Measurements from ENCODE around the gene SLC8A1.

SLC8A1 gene

DNA sequence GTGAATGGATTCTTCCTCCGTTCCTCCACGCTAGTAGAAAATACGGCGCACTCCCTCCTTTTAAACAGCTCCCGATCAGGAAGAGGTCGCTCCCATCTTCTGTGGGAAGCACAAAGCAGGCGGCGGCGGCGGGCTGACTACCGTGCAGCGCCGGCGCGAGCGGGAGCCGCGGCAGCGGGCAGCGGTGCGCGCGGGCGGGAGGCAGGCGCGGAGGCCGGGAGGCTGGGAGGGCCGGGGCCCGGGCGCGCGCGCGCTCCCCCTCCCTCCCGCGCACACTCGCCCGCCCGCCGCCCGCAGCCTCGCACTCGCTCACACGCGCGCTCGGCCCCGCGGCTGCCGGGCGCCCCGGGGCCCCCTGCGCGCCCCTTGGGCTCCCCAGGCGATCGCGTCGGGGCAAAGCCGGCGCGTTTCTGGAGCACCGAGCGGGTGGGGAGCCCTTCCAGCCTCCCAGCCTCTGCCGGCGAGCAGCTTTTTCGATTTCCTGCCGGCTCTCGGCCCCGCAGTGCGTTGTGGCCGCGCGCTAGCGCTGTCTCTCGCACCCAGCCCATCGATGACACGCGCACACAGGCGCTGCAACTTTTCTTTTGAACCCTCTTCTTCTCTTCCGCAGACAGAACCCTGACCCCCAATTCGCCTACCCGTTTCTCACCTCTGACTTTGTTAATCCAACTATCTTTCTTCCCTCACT lies at the start of gene SLC8A1:
SLC8A1 (minus strand) TSS at position 173 of the 688 bp plus-strand sequence.
- peak; percentile 35 for ATAC-seq
- TF ChIP-seq CSDC2 (CRISPR knock-in tag; IDR thresholded peaks at IDR 0.05) (no peak; the same call in 1 of the 2 replicates), ISL1 (CRISPR knock-in tag; IDR thresholded peaks at IDR 0.05) (no peak), ZNF8 (CRISPR knock-in tag; IDR thresholded peaks at IDR 0.05) (no peak), SNAI2 (CRISPR knock-in tag; IDR thresholded peaks at IDR 0.05) (no peak), OSR1 (CRISPR knock-in tag; IDR thresholded peaks at IDR 0.05) (no peak)
- TF ChIP-seq, protein P1, sequence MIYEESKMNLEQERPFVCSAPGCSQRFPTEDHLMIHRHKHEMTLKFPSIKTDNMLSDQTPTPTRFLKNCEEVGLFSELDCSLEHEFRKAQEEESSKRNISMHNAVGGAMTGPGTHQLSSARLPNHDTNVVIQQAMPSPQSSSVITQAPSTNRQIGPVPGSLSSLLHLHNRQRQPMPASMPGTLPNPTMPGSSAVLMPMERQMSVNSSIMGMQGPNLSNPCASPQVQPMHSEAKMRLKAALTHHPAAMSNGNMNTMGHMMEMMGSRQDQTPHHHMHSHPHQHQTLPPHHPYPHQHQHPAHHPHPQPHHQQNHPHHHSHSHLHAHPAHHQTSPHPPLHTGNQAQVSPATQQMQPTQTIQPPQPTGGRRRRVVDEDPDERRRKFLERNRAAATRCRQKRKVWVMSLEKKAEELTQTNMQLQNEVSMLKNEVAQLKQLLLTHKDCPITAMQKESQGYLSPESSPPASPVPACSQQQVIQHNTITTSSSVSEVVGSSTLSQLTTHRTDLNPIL (CRISPR knock-in tag; IDR thresholded peaks at IDR 0.05; ENCODE audit: low read depth): no peak

DNA sequence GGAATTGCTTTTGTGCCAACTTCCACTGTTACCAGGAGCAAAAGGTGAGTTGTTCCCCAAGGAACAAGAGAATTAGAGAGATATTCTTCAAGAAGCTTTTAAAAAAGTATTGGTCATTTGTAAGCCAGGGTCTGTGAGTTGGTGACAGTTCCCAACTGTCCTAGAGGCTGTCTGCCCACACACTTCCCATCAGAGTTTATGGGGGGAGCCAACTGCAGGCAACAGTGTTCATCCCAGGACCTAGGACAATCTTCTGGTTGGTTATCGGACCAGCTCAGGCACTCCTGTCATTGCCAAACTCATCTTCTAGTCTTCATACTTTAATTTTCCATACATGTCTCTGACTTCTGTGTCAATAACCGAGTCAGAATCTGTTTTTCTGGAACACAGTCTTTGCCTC lies 47.5 kb upstream of the SLC8A1 start:
- TF ChIP-seq ZFP30 (CRISPR knock-in tag; IDR thresholded peaks at IDR 0.05) (no peak), ZC3H10 (CRISPR knock-in tag; IDR thresholded peaks at IDR 0.05) (no peak), ESRRG (CRISPR knock-in tag; IDR thresholded peaks at IDR 0.05) (no peak), OSR1 (CRISPR knock-in tag; IDR thresholded peaks at IDR 0.05) (no peak)
- TF ChIP-seq, protein P2, sequence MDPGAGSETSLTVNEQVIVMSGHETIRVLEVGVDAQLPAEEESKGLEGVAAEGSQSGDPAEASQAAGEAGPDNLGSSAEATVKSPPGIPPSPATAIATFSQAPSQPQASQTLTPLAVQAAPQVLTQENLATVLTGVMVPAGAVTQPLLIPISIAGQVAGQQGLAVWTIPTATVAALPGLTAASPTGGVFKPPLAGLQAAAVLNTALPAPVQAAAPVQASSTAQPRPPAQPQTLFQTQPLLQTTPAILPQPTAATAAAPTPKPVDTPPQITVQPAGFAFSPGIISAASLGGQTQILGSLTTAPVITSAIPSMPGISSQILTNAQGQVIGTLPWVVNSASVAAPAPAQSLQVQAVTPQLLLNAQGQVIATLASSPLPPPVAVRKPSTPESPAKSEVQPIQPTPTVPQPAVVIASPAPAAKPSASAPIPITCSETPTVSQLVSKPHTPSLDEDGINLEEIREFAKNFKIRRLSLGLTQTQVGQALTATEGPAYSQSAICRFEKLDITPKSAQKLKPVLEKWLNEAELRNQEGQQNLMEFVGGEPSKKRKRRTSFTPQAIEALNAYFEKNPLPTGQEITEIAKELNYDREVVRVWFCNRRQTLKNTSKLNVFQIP (CRISPR knock-in tag; IDR thresholded peaks at IDR 0.05; ENCODE audit: borderline replicate concordance, low read depth): no peak
- no peak for ATAC-seq

DNA sequence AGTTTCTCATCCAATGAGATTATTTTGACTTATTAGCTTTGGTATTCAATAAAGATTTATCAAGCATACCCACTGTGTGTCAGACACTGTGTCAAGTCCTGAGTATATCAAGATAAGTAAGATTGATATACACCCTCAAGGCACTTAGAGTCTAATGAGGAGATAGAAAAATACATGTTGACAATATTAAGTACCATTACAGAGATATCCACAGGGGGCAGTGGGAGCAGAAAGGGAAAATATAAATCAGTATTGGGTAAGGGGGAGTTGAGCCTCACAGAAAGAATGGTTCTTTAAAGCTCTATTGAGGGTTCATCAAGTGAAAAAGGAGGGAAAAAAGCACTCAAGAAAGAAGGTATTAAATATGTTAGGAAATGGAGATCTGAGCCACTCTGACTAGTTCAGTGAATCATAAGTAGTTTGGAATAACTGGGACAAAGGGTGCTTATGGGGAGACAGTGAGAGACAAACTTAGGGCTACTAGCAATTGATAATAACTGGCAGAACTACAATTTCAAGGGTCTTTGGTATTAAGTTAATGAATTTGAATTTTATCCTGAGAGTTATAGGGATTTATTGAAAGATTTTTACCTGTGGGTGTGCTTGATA lies 45.5 kb upstream of the SLC8A1 start:
- ATAC-seq: no peak
- TF ChIP-seq RARB (CRISPR knock-in tag; IDR thresholded peaks at IDR 0.05) (no peak), SNAI2 (CRISPR knock-in tag; IDR thresholded peaks at IDR 0.05) (no peak), GLIS3 (CRISPR knock-in tag; IDR thresholded peaks at IDR 0.05) (no peak), ZNF70 (CRISPR knock-in tag; IDR thresholded peaks at IDR 0.05) (no peak), TOX (CRISPR knock-in tag; IDR thresholded peaks at IDR 0.05; ENCODE audit: borderline replicate concordance) (no peak), ISL1 (CRISPR knock-in tag; IDR thresholded peaks at IDR 0.05) (no peak), ZFP3 (CRISPR knock-in tag; IDR thresholded peaks at IDR 0.05) (no peak), OSR1 (CRISPR knock-in tag; IDR thresholded peaks at IDR 0.05) (no peak), ZNF8 (CRISPR knock-in tag; IDR thresholded peaks at IDR 0.05) (no peak), TCF4 (CRISPR knock-in tag; IDR thresholded peaks at IDR 0.05; ENCODE audit: borderline replicate concordance) (no peak), ZNF565 (CRISPR knock-in tag; conservative IDR thresholded peaks at IDR 0.05; ENCODE audit: low read depth) (no peak), ZFP30 (CRISPR knock-in tag; IDR thresholded peaks at IDR 0.05) (no peak), BACH2 (CRISPR knock-in tag; IDR thresholded peaks at IDR 0.05; ENCODE audit: borderline replicate concordance) (no peak), ARNTL (CRISPR knock-in tag; IDR thresholded peaks at IDR 0.05; ENCODE audit: borderline replicate concordance, low read depth) (no peak), CSDC2 (CRISPR knock-in tag; IDR thresholded peaks at IDR 0.05) (no peak)
- TF ChIP-seq, protein P3, sequence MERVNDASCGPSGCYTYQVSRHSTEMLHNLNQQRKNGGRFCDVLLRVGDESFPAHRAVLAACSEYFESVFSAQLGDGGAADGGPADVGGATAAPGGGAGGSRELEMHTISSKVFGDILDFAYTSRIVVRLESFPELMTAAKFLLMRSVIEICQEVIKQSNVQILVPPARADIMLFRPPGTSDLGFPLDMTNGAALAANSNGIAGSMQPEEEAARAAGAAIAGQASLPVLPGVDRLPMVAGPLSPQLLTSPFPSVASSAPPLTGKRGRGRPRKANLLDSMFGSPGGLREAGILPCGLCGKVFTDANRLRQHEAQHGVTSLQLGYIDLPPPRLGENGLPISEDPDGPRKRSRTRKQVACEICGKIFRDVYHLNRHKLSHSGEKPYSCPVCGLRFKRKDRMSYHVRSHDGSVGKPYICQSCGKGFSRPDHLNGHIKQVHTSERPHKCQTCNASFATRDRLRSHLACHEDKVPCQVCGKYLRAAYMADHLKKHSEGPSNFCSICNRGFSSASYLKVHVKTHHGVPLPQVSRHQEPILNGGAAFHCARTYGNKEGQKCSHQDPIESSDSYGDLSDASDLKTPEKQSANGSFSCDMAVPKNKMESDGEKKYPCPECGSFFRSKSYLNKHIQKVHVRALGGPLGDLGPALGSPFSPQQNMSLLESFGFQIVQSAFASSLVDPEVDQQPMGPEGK (CRISPR knock-in tag; IDR thresholded peaks at IDR 0.05; ENCODE audit: borderline replicate concordance): no peak
- TF ChIP-seq, protein P2 (CRISPR knock-in tag; IDR thresholded peaks at IDR 0.05; ENCODE audit: borderline replicate concordance, low read depth): no peak
- TF ChIP-seq, protein P4, sequence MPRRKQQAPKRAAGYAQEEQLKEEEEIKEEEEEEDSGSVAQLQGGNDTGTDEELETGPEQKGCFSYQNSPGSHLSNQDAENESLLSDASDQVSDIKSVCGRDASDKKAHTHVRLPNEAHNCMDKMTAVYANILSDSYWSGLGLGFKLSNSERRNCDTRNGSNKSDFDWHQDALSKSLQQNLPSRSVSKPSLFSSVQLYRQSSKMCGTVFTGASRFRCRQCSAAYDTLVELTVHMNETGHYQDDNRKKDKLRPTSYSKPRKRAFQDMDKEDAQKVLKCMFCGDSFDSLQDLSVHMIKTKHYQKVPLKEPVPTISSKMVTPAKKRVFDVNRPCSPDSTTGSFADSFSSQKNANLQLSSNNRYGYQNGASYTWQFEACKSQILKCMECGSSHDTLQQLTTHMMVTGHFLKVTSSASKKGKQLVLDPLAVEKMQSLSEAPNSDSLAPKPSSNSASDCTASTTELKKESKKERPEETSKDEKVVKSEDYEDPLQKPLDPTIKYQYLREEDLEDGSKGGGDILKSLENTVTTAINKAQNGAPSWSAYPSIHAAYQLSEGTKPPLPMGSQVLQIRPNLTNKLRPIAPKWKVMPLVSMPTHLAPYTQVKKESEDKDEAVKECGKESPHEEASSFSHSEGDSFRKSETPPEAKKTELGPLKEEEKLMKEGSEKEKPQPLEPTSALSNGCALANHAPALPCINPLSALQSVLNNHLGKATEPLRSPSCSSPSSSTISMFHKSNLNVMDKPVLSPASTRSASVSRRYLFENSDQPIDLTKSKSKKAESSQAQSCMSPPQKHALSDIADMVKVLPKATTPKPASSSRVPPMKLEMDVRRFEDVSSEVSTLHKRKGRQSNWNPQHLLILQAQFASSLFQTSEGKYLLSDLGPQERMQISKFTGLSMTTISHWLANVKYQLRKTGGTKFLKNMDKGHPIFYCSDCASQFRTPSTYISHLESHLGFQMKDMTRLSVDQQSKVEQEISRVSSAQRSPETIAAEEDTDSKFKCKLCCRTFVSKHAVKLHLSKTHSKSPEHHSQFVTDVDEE (CRISPR knock-in tag; IDR thresholded peaks at IDR 0.05): no peak

Measured in SK-N-SH treated with all-trans-retinoic acid at 6 μM for 48 hours (cell line).